Epithelial cell of esophagus (primary cell): ENCODE measurements around the gene MED4.

ENCODE experiments used
- DNase-seq: peaks from one replicate; pipeline ENCODE4 v3.0.0; 2010; ENCODE audit warnings: low read depth
- H3K4me3 ChIP-seq: 2 replicates; pipeline ENCODE4 v1.5.1; 2011; ENCODE audit warnings: mild to moderate bottlenecking, low read length, control low read depth
- CTCF ChIP-seq: IDR thresholded peaks from 2 replicates; pipeline ENCODE4 v1.5.1; 2011; ENCODE audit warnings: low read depth, mild to moderate bottlenecking, low read length, control low read depth, inconsistent platforms; ENCODE audit not compliant: insufficient read depth; ENCODE audit errors: missing control alignments

The MED4 gene

GRCh38 chr13:48097793-48098192 lies 2.9 kb upstream of the MED4 start:
- no peak for DNase-seq
- H3K4me3 ChIP-seq, result no peak overlapping the region
- TF ChIP-seq CTCF, result no peak

GRCh38 chr13:48096670-48097069 lies 1.8 kb upstream of the MED4 start:
- TF ChIP-seq CTCF, result no peak
- DNase-seq, result no peak
- no peak overlapping the region for H3K4me3 ChIP-seq

DNA sequence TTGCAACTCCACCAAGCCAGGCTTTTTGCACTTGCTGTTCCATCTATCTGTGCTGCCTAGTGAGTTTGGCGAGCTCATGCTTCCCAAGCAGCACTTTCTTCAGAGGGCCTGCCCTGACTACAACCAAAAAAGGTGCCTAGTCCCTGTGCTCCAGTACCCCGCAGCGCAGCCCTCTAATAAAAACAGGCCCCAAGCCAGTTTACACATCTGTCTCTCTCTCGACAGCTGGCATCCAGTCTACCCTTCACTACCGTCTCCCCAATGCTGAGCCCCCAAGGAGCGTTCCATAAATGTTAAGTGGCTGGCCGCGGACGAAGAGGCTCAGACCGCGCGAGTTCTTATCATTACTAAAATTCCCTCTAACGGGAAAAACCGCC lies 512 bp downstream of the MED4 start:
- DNase-seq, result peak; percentile 18
- no peak for TF ChIP-seq CTCF
- H3K4me3 ChIP-seq, result peak overlapping the region; percentile 96

DNA sequence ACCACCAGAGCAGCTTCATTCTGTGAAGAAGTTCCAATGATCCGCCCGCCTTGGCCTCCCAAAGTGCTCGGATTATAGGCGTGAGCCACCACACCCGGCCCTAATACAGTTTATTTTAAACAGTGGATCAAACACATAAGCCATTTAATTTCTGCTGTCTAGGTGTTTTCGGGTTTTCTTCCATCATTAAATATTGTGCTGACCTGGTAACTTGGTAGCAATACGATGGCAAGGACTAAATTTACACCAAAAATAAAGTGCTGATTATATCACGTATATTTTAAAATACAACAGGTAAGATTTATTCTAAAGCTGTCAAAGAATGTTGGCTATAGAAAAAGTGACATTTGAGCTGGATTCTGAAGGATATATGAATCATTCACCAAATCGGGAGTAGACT lies 1.3 kb downstream of the MED4 start:
- H3K4me3 ChIP-seq, result peak overlapping the region; percentile 96
- no peak for TF ChIP-seq CTCF
- DNase-seq, result peak; percentile 18

- H3K4me3 ChIP-seq, result no peak overlapping the region
- no peak for DNase-seq
- TF ChIP-seq CTCF, result no peak
These were observed 8.6 kb downstream of the MED4 start for GRCh38 chr13:48086272-48086671.

- DNase-seq, result no peak
- TF ChIP-seq CTCF, result no peak
These were observed 13.2 kb downstream of the MED4 start for GRCh38 chr13:48081739-48082138.

GRCh38 chr13:48078251-48078656 lies 16.6 kb downstream of the MED4 start:
- peak; percentile 42 for DNase-seq
- H3K4me3 ChIP-seq, result no peak overlapping the region
- peak; percentile 44 for TF ChIP-seq CTCF

More at GRCh38 chr13:48081739-48082138, 13.2 kb downstream of the MED4 start:
- no peak overlapping the region for H3K4me3 ChIP-seq
